HuH-7 (cell line): ENCODE data around the gene NR2E1.
A peak's percentile ranks its signal among the peaks of the same experiment; 100 is the strongest.

Experiments used
- DNase-seq: peaks from one replicate; pipeline ENCODE4 v3.0.0; 2011; ENCODE audit warnings: low spot score

The NR2E1 gene

GRCh38 chr6:108165714-108166663, at the start of gene NR2E1:
NR2E1 (plus strand) TSS chr6:108166022; CDS start chr6:108166766, 744 bp downstream.
- DNase-seq = no peak

- DNase-seq = no peak
Measured at GRCh38 chr6:108116546-108117426, 49.0 kb upstream of the NR2E1 start.

GRCh38 chr6:108117427-108118358, 48.1 kb upstream of the NR2E1 start:
- peak; percentile 62 for DNase-seq

- DNase-seq = no peak
Measured at GRCh38 chr6:108118359-108118724, 47.5 kb upstream of the NR2E1 start.

GRCh38 chr6:108118810-108119768, 46.7 kb upstream of the NR2E1 start:
- DNase-seq = no peak

- no peak for DNase-seq
Measured at GRCh38 chr6:108119769-108120141, 46.1 kb upstream of the NR2E1 start.

- DNase-seq = no peak
Measured at GRCh38 chr6:108120311-108120710, 45.5 kb upstream of the NR2E1 start.

GRCh38 chr6:108121612-108122011, 44.2 kb upstream of the NR2E1 start:
- DNase-seq = no peak

GRCh38 chr6:108123481-108123929, 42.3 kb upstream of the NR2E1 start:
- no peak for DNase-seq

- DNase-seq = no peak
Measured at GRCh38 chr6:108123946-108124345, 41.9 kb upstream of the NR2E1 start.

- no peak for DNase-seq
Measured at GRCh38 chr6:108127056-108127455, 38.8 kb upstream of the NR2E1 start.

- peak; percentile 60 for DNase-seq
Measured at GRCh38 chr6:108127826-108128225, 38.0 kb upstream of the NR2E1 start.

- DNase-seq = no peak
Measured at GRCh38 chr6:108130262-108130661, 35.6 kb upstream of the NR2E1 start.

GRCh38 chr6:108132863-108133262, 33.0 kb upstream of the NR2E1 start:
- DNase-seq = no peak

GRCh38 chr6:108133594-108134179, 32.1 kb upstream of the NR2E1 start:
- DNase-seq = peak; percentile 86

- DNase-seq = no peak
Measured at GRCh38 chr6:108134213-108134970, 31.4 kb upstream of the NR2E1 start.

GRCh38 chr6:108142240-108142639, 23.6 kb upstream of the NR2E1 start:
- no peak for DNase-seq

- no peak for DNase-seq
Measured at GRCh38 chr6:108145639-108146038, 20.2 kb upstream of the NR2E1 start.

- no peak for DNase-seq
Measured at GRCh38 chr6:108152446-108152845, 13.4 kb upstream of the NR2E1 start.
